ENCODE data around the gene POLR1B.

- TF ChIP-seq, protein P1, sequence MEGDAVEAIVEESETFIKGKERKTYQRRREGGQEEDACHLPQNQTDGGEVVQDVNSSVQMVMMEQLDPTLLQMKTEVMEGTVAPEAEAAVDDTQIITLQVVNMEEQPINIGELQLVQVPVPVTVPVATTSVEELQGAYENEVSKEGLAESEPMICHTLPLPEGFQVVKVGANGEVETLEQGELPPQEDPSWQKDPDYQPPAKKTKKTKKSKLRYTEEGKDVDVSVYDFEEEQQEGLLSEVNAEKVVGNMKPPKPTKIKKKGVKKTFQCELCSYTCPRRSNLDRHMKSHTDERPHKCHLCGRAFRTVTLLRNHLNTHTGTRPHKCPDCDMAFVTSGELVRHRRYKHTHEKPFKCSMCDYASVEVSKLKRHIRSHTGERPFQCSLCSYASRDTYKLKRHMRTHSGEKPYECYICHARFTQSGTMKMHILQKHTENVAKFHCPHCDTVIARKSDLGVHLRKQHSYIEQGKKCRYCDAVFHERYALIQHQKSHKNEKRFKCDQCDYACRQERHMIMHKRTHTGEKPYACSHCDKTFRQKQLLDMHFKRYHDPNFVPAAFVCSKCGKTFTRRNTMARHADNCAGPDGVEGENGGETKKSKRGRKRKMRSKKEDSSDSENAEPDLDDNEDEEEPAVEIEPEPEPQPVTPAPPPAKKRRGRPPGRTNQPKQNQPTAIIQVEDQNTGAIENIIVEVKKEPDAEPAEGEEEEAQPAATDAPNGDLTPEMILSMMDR (IDR thresholded peaks at IDR 0.05): no peak
- TF ChIP-seq SOX15 (CRISPR knock-in tag; IDR thresholded peaks at IDR 0.05): no peak
- no peak for TF ChIP-seq JUN (CRISPR knock-in tag; IDR thresholded peaks at IDR 0.05)
- TF ChIP-seq ZNF121 (CRISPR knock-in tag; IDR thresholded peaks at IDR 0.05): no peak
- TF ChIP-seq CREM (CRISPR knock-in tag; IDR thresholded peaks at IDR 0.05): no peak
- TF ChIP-seq USF1 (CRISPR knock-in tag; IDR thresholded peaks at IDR 0.05): no peak
- TF ChIP-seq SP1 (CRISPR knock-in tag; conservative IDR thresholded peaks at IDR 0.05): no peak
- TF ChIP-seq FOXJ3 (CRISPR knock-in tag; IDR thresholded peaks at IDR 0.05; ENCODE audit: borderline replicate concordance): no peak
- no peak for TF ChIP-seq STAT6 (CRISPR knock-in tag; conservative IDR thresholded peaks at IDR 0.05; ENCODE audit: low read depth)
- TF ChIP-seq, protein P2, sequence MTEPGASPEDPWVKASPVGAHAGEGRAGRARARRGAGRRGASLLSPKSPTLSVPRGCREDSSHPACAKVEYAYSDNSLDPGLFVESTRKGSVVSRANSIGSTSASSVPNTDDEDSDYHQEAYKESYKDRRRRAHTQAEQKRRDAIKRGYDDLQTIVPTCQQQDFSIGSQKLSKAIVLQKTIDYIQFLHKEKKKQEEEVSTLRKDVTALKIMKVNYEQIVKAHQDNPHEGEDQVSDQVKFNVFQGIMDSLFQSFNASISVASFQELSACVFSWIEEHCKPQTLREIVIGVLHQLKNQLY (CRISPR knock-in tag; IDR thresholded peaks at IDR 0.05): no peak
These were observed 18.9 kb upstream of the POLR1B start for GRCh38 chr2:112523291-112523777.
